HEK293 (cell line): ENCODE measurements around the gene RAX2.

ENCODE experiments used
- KLF1 ChIP-seq: fragments of 450-650 bp; formaldehyde crosslinking; IDR thresholded peaks from 2 replicates; pipeline ENCODE4 v1.5.1; 2016; ENCODE audit warnings: missing biosample characterization, missing genetic modification characterization
- KLF9 ChIP-seq: fragments of 450-650 bp; formaldehyde crosslinking; IDR thresholded peaks from 2 replicates; pipeline ENCODE4 v1.5.1; 2016; ENCODE audit warnings: missing biosample characterization, missing genetic modification characterization, low read depth
- ZFHX2 ChIP-seq: fragments of 450-650 bp; formaldehyde crosslinking; conservative IDR thresholded peaks from 2 replicates; pipeline ENCODE4 v1.5.1; 2016; ENCODE audit warnings: missing biosample characterization, missing genetic modification characterization
- ZNF10 ChIP-seq: fragments of 450-650 bp; formaldehyde crosslinking; IDR thresholded peaks from 2 replicates; pipeline ENCODE4 v1.5.1; 2017; ENCODE audit warnings: missing biosample characterization, missing genetic modification characterization
- ZNF114 ChIP-seq: fragments of 450-650 bp; formaldehyde crosslinking; IDR thresholded peaks from 2 replicates; pipeline ENCODE4 v1.5.0; 2017; ENCODE audit warnings: missing biosample characterization, missing genetic modification characterization
- ZNF133 ChIP-seq: fragments of 450-650 bp; formaldehyde crosslinking; IDR thresholded peaks from 2 replicates; pipeline ENCODE4 v1.5.1; 2016; ENCODE audit warnings: missing biosample characterization, missing genetic modification characterization
- ZNF157 ChIP-seq: fragments of 450-650 bp; formaldehyde crosslinking; IDR thresholded peaks from 2 replicates; pipeline ENCODE4 v1.5.1; 2016; ENCODE audit warnings: missing biosample characterization, missing genetic modification characterization
- ZNF248 ChIP-seq: fragments of 450-650 bp; formaldehyde crosslinking; IDR thresholded peaks from 2 replicates; pipeline ENCODE4 v1.5.1; 2017; ENCODE audit warnings: missing biosample characterization, missing genetic modification characterization
- ZNF391 ChIP-seq: fragments of 450-650 bp; formaldehyde crosslinking; IDR thresholded peaks from 2 replicates; pipeline ENCODE4 v1.5.1; 2016; ENCODE audit warnings: low read depth, missing biosample characterization, missing genetic modification characterization, borderline replicate concordance
- ZNF768 ChIP-seq: fragments of 450-650 bp; formaldehyde crosslinking; IDR thresholded peaks from 2 replicates; pipeline ENCODE4 v1.5.1; 2018; ENCODE audit warnings: missing biosample characterization, mild to moderate bottlenecking, missing genetic modification characterization
- ZNF791 ChIP-seq: fragments of 450-650 bp; formaldehyde crosslinking; IDR thresholded peaks from 2 replicates; pipeline ENCODE4 v1.5.1; 2016; ENCODE audit warnings: missing biosample characterization, missing genetic modification characterization
- ZSCAN18 ChIP-seq: fragments of 450-650 bp; formaldehyde crosslinking; IDR thresholded peaks from 2 replicates; pipeline ENCODE4 v1.5.1; 2016; ENCODE audit warnings: missing biosample characterization, missing genetic modification characterization
- TF ChIP-seq, protein P1 (sequence below): fragments of 450-650 bp; formaldehyde crosslinking; IDR thresholded peaks from 2 replicates; pipeline ENCODE4 v1.5.1; 2016; ENCODE audit warnings: missing biosample characterization, missing genetic modification characterization

DNA sequence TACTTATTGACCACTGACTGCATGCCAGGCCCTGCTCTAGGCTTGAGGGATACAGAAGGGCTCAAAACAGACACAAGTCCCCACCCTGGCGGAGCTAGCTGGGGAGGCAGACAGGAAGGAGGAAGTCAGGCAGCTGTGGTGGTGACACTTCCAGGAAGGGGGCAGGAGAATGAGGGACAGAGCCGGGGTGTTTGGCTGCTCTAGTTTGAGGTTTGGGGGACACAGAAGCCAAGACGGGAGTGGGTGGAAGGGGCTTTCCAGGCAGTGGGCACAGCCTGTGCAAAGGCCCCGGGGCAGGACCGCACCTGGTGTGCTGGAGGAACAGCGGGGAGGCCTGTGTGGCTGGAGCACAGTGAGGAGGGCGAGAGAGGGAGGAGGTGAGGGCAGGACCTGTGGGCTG lies 5.5 kb downstream of the RAX2 start:
- TF ChIP-seq ZNF768 (no peak), ZNF133 (tag by site-specific recombination) (no peak), ZFHX2 (tag by site-specific recombination) (no peak), ZNF248 (tag by site-specific recombination) (no peak), ZNF391 (tag by site-specific recombination) (no peak), ZNF10 (tag by site-specific recombination) (no peak), ZNF791 (tag by site-specific recombination) (no peak), ZSCAN18 (tag by site-specific recombination) (no peak), KLF9 (tag by site-specific recombination) (no peak), KLF1 (tag by site-specific recombination) (no peak), ZNF114 (no peak), ZNF157 (tag by site-specific recombination) (no peak)
- TF ChIP-seq, protein P1, sequence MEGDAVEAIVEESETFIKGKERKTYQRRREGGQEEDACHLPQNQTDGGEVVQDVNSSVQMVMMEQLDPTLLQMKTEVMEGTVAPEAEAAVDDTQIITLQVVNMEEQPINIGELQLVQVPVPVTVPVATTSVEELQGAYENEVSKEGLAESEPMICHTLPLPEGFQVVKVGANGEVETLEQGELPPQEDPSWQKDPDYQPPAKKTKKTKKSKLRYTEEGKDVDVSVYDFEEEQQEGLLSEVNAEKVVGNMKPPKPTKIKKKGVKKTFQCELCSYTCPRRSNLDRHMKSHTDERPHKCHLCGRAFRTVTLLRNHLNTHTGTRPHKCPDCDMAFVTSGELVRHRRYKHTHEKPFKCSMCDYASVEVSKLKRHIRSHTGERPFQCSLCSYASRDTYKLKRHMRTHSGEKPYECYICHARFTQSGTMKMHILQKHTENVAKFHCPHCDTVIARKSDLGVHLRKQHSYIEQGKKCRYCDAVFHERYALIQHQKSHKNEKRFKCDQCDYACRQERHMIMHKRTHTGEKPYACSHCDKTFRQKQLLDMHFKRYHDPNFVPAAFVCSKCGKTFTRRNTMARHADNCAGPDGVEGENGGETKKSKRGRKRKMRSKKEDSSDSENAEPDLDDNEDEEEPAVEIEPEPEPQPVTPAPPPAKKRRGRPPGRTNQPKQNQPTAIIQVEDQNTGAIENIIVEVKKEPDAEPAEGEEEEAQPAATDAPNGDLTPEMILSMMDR (tag by site-specific recombination), result no peak
